ACC112 (cell line): Measurements from ENCODE around the gene KHNYN.

Experiments used
- H2AFZ ChIP-seq: fragments of 200-600 bp; sonication (generic); one replicate; pipeline ENCODE4 v1.6.0; 2017; ENCODE audit warnings: antibody characterized with exemption, low read length; ENCODE audit not compliant: unreplicated experiment
- H3K27ac ChIP-seq: fragments of 200-600 bp; sonication (generic); 2 replicates; pipeline ENCODE4 v1.5.1; 2014; ENCODE audit warnings: low read depth, mild to moderate bottlenecking, antibody characterized with exemption, low read length, moderate library complexity
- H3K27me3 ChIP-seq: fragments of 200-600 bp; sonication (generic); 2 replicates; pipeline ENCODE4 v1.6.1; 2014; ENCODE audit warnings: mild to moderate bottlenecking, antibody characterized with exemption, low read length, moderate library complexity, mixed read lengths; ENCODE audit not compliant: insufficient read depth
- H3K36me3 ChIP-seq: fragments of 200-600 bp; sonication (generic); 2 replicates; pipeline ENCODE4 v1.6.1; 2016; ENCODE audit warnings: mild to moderate bottlenecking, antibody characterized with exemption, low read length, moderate library complexity, mixed read lengths; ENCODE audit not compliant: insufficient read depth
- H3K4me1 ChIP-seq: fragments of 200-600 bp; sonication (generic); one replicate; pipeline ENCODE4 v1.6.1; 2016; ENCODE audit warnings: low read length, mixed read lengths; ENCODE audit not compliant: insufficient read depth, unreplicated experiment, control insufficient read depth
- H3K4me3 ChIP-seq: fragments of 200-600 bp; sonication (generic); 2 replicates; pipeline ENCODE4 v1.5.1; 2014; ENCODE audit warnings: mild to moderate bottlenecking, low read depth, low read length
- H3K79me2 ChIP-seq: fragments of 200-600 bp; sonication (generic); one replicate; pipeline ENCODE4 v1.6.0; 2016; ENCODE audit warnings: low read length; ENCODE audit not compliant: control insufficient read depth, unreplicated experiment, insufficient read depth

KHNYN gene

GRCh38 chr14:24483604-24484252, 54.0 kb downstream of the KHNYN start:
- H3K4me3 ChIP-seq: no peak overlapping the region
- H3K36me3 ChIP-seq: no peaks in the 10 kb centered on the region
- peaks cover 4% of the 10 kb centered on the region; the same call in 1 of the 2 replicates for H3K27me3 ChIP-seq
- no peak overlapping the region for H2AFZ ChIP-seq
- no peaks in the 10 kb centered on the region for H3K4me1 ChIP-seq
- no peak overlapping the region for H3K27ac ChIP-seq
- H3K79me2 ChIP-seq: no peaks in the 10 kb centered on the region
